ENCODE results near the gene LASP1NB.

Gene LASP1NB

GRCh38 chr17:38896346-38896954, 29.0 kb upstream of the LASP1NB start:
- H3K9me3 ChIP-seq (ENCODE audit: insufficient read depth, low read depth, low read length): no peaks in the 10 kb centered on the region
- H3F3A ChIP-seq (ENCODE audit: low read depth): peaks cover 6% of the 10 kb centered on the region; the same call in 1 of the 2 replicates
- H3K27me3 ChIP-seq (ENCODE audit: insufficient read depth, low read length, poor library complexity, severe bottlenecking): no peaks in the 10 kb centered on the region
- H2AFZ ChIP-seq (ENCODE audit: low read length): no peak overlapping the region
- H4K20me1 ChIP-seq (ENCODE audit: insufficient read depth, low read length, poor library complexity, severe bottlenecking): no peaks in the 10 kb centered on the region
- no peak for TF ChIP-seq EZH2phosphoT487 (IDR thresholded peaks at IDR 0.05; ENCODE audit: borderline replicate concordance)
- TF ChIP-seq CTCF (conservative IDR thresholded peaks at IDR 0.05; ENCODE audit: low read length): no peak
- no peak overlapping the region for H3K4me3 ChIP-seq (ENCODE audit: low read length, poor library complexity, severe bottlenecking)
- peaks cover 72% of the 10 kb centered on the region for H3K4me1 ChIP-seq (ENCODE audit: insufficient read depth, low read length, poor library complexity, severe bottlenecking)
- H3K79me2 ChIP-seq (ENCODE audit: insufficient read depth, low read length): peaks cover 38% of the 10 kb centered on the region
- H3K9me2 ChIP-seq (replicated peaks; ENCODE audit: low read depth, low read length): no peaks in the 10 kb centered on the region
- H3K4me2 ChIP-seq (ENCODE audit: low read depth, low read length, poor library complexity, severe bottlenecking): peak overlapping the region; percentile 87
- H3K36me3 ChIP-seq (ENCODE audit: insufficient read depth, low read length): peaks cover 55% of the 10 kb centered on the region; the same call in 1 of the 2 replicates
- H3K9ac ChIP-seq (ENCODE audit: low read depth, low read length, poor library complexity, severe bottlenecking): peak overlapping the region; percentile 90

GRCh38 chr17:38897176-38897575, 28.2 kb upstream of the LASP1NB start:
- H3K4me3 ChIP-seq (ENCODE audit: low read length, poor library complexity, severe bottlenecking): peak overlapping the region; percentile 65
- peaks cover 39% of the 10 kb centered on the region for H3K79me2 ChIP-seq (ENCODE audit: insufficient read depth, low read length)
- H2AFZ ChIP-seq (ENCODE audit: low read length): no peak overlapping the region
- no peaks in the 10 kb centered on the region for H4K20me1 ChIP-seq (ENCODE audit: insufficient read depth, low read length, poor library complexity, severe bottlenecking)
- no peaks in the 10 kb centered on the region for H3K27me3 ChIP-seq (ENCODE audit: insufficient read depth, low read length, poor library complexity, severe bottlenecking)
- no peaks in the 10 kb centered on the region for H3K9me2 ChIP-seq (replicated peaks; ENCODE audit: low read depth, low read length)
- peaks cover 79% of the 10 kb centered on the region for H3K4me1 ChIP-seq (ENCODE audit: insufficient read depth, low read length, poor library complexity, severe bottlenecking)
- H3K9me3 ChIP-seq (ENCODE audit: insufficient read depth, low read depth, low read length): no peaks in the 10 kb centered on the region
- H3K36me3 ChIP-seq (ENCODE audit: insufficient read depth, low read length): peaks cover 51% of the 10 kb centered on the region; the same call in 1 of the 2 replicates
- peak overlapping the region; percentile 90 for H3K9ac ChIP-seq (ENCODE audit: low read depth, low read length, poor library complexity, severe bottlenecking)
- peak overlapping the region; percentile 87 for H3K4me2 ChIP-seq (ENCODE audit: low read depth, low read length, poor library complexity, severe bottlenecking)
- H3F3A ChIP-seq (ENCODE audit: low read depth): peaks cover 6% of the 10 kb centered on the region; the same call in 1 of the 2 replicates
- TF ChIP-seq EZH2phosphoT487 (IDR thresholded peaks at IDR 0.05; ENCODE audit: borderline replicate concordance): no peak

GRCh38 chr17:38897671-38898290, 27.6 kb upstream of the LASP1NB start:
- H3K9me3 ChIP-seq (ENCODE audit: insufficient read depth, low read depth, low read length): no peaks in the 10 kb centered on the region
- H3K36me3 ChIP-seq (ENCODE audit: insufficient read depth, low read length): peaks cover 45% of the 10 kb centered on the region; the same call in 1 of the 2 replicates
- H3K27me3 ChIP-seq (ENCODE audit: insufficient read depth, low read length, poor library complexity, severe bottlenecking): no peaks in the 10 kb centered on the region
- TF ChIP-seq EZH2phosphoT487 (IDR thresholded peaks at IDR 0.05; ENCODE audit: borderline replicate concordance) (no peak), CTCF (conservative IDR thresholded peaks at IDR 0.05; ENCODE audit: low read length) (no peak)
- peak overlapping the region; percentile 87 for H3K4me2 ChIP-seq (ENCODE audit: low read depth, low read length, poor library complexity, severe bottlenecking)
- peak overlapping the region; percentile 65 for H3K4me3 ChIP-seq (ENCODE audit: low read length, poor library complexity, severe bottlenecking)
- no peak overlapping the region for H2AFZ ChIP-seq (ENCODE audit: low read length)
- peaks cover 6% of the 10 kb centered on the region; the same call in 1 of the 2 replicates for H3F3A ChIP-seq (ENCODE audit: low read depth)
- H3K79me2 ChIP-seq (ENCODE audit: insufficient read depth, low read length): peaks cover 38% of the 10 kb centered on the region
- H3K9ac ChIP-seq (ENCODE audit: low read depth, low read length, poor library complexity, severe bottlenecking): peak overlapping the region; percentile 90
- peaks cover 76% of the 10 kb centered on the region for H3K4me1 ChIP-seq (ENCODE audit: insufficient read depth, low read length, poor library complexity, severe bottlenecking)
- H3K9me2 ChIP-seq (replicated peaks; ENCODE audit: low read depth, low read length): no peaks in the 10 kb centered on the region
- H4K20me1 ChIP-seq (ENCODE audit: insufficient read depth, low read length, poor library complexity, severe bottlenecking): no peaks in the 10 kb centered on the region

Measured in Loucy (cell line).